ENCODE measurements around the gene MCRS1. TPM values are rescaled to one million over a fixed set of nuclear protein-coding genes. Genes with fewer than 3 reads are reported as not detected.
"Not testable (repeated sequence)": the region's sequence is repeated elsewhere in the genome, so short reads cannot be mapped to it uniquely, and the experiment has no call there.

The MCRS1 gene
- total RNA-seq (2014; rRNA removed; shearing (Covaris generic)), result 124 and 130 TPM in 2 replicates

DNA sequence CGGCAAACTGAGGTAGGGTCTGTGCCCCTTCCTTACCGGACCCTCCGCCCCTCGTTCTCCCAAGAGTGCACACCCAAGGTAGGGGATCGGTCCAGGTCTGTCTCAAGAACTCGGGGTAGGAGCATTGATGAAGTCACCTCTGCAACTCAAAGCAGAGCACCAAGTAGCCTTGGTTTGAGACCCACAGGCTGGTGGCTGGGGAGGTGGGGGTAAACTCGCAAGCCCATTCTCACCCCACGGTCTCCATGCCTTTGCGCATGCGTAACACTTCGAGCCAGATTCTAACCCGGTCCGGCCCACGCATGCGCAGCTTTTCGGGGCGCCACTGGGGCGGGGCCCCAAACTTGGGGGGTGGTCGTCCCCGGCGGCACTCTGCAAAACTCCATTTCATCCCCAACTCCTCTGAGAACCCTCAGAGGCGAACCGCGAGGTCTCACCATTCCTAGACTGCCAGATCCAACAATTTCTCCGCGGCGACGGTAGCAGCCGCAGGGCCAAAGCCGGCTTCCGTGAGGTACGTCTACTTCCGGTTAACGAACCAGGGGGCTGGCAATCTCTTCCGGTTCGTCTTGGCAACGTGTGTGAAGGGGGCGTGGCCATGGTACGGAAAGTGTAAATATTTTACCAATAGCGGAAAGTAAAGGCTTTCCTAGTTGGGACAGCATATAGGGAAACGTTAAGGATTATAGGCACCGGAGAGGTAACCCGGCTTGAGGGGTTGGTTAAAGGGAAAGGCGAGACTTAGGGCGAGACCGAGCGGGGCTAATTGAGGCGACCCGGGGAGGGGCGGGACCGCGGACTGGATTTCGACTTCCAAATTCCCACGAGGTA is at the start of gene MCRS1:
Gene MCRS1 (minus strand): TSS at position 532 of the 831 bp plus-strand sequence. CDS start 1,411 bp downstream, outside the sequence.
- DNase-seq (ENCODE audit: low spot score), result peak; percentile 94

- no peak for DNase-seq (ENCODE audit: low spot score)
Observed at GRCh38 chr12:49616533-49617219, 48.7 kb upstream of the MCRS1 start.

DNA sequence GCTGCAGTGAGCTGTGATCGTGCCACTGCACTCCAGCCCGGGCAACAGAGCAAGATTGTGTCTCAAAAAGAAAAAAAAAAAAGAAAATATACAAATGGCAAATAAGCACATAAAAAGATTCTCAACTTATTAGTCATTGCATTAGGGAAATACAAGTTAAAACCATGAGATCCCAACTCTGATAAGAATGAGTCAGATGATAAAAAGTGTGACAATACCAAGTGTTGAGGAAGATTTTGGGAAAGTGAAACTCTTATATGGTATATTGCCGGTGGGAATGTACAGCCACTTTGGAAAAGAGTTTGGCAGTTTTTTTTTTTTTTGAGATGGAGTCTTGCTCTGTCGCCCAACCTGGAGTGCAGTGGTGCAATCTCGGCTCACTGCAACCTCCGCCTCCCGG is 47.8 kb upstream of the MCRS1 start:
- DNase-seq (ENCODE audit: low spot score), result no peak

- DNase-seq (ENCODE audit: low spot score), result no peak
Observed at GRCh38 chr12:49612210-49612609, 44.3 kb upstream of the MCRS1 start.

- DNase-seq (ENCODE audit: low spot score), result not testable (repeated sequence)
Observed at GRCh38 chr12:49610785-49611184, 42.8 kb upstream of the MCRS1 start.

- no peak for DNase-seq (ENCODE audit: low spot score)
Observed at GRCh38 chr12:49609875-49610154, 41.9 kb upstream of the MCRS1 start.

DNA sequence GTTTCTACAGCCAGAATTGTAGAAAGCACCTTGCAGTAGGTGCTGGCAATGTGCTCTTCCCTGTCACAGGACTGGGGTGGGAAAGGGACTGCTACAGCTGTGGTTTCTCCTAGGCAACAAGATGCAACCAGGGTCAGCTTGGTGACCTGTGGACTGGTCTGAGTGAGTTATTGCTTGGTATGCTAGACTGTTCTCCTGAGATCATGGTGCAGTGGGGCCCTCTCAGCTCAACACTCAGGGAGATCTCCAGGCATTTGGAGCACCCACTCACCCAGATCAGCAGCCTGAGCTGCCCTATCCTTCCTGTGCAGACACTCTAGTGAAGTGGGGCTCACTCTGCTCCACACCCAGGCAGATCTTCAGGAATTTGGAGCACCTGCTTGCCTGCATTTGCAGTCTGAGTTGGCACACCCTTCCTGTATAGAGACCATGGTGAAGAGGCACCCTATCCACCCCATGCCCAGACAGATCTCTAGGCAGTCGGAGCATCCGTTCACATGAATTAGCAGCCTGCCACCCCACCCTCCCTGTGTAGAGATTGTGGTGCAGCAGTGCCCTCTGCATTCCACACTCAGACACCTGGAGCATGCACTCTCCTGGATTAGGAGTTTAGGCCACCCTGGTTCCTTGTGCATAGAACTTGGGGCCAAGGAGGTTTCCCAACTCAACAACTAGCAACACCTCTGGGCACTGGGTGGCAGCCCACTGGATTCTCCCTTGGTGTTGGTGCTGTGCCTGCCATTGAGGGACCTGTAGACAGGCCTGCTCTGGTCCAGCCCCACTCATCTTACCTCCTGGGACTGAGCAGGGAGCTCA is 41.3 kb upstream of the MCRS1 start:
- DNase-seq (ENCODE audit: low spot score), result no peak

DNA sequence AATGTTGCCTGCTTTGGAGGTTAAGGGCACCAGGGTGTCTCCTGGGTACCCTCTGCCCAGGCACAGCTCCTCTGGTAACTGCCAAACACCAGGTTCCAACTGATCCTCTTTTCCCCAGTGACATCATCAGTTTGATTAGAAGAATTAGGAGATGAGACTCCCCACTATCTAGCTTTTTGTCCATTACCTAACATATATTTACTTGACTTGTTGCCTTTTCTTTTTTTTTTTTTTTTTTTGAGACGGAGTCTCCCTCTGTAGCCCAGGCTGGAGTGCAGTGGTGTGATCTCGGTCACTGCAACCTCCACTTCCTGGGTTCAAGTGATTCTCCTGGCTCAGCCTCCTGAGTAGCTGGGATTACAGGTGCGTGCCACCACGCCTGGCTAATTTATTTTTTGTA is 37.6 kb upstream of the MCRS1 start, which contains the start of gene FAM186B:
Gene FAM186B (minus strand): TSS at position 101 of the 400 bp plus-strand sequence. CDS start 162 bp downstream, outside the sequence.
- DNase-seq (ENCODE audit: low spot score), result not testable (repeated sequence)

DNA sequence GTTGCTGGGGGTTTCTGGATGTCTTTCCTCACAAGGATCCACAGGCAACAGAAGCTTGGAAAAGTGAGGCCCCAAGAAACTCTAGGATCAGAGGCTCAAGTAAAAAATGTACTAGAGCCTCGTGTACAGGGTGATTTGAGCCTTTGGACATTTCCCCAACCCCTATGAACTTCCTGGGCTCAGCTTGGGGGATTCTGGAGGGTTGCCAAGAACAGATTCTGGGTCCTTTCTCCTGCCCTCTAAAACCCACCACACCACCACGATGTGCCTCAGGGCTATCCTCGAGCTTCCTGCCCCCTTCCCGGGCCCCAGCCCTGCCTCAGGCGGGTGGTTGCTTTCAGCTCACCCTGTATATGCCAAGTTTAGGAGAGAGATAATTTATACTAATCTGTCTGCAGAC is 36.9 kb upstream of the MCRS1 start:
- DNase-seq (ENCODE audit: low spot score), result no peak

DNA sequence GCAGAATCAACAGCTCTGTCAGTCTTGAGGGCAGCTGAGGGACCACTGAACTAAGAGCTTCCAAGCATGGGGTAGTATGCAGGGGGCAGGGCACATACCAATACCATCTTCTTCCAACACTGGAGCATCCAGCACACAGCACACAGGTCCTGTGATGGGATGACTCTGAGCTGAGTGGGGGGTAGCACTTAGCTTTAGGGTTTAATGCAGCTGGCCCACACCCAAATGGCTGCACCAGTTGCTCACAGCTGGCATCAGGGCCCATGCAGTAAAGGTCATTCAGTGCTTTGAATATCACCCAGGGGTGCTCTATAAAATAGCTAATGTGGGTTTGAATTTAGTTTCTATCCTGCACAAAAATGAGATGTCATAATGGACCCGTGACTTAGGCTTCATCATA is 35.8 kb upstream of the MCRS1 start:
- DNase-seq (ENCODE audit: low spot score), result no peak

GRCh38 chr12:49599961-49600360 is 32.0 kb upstream of the MCRS1 start:
- DNase-seq (ENCODE audit: low spot score), result no peak

DNA sequence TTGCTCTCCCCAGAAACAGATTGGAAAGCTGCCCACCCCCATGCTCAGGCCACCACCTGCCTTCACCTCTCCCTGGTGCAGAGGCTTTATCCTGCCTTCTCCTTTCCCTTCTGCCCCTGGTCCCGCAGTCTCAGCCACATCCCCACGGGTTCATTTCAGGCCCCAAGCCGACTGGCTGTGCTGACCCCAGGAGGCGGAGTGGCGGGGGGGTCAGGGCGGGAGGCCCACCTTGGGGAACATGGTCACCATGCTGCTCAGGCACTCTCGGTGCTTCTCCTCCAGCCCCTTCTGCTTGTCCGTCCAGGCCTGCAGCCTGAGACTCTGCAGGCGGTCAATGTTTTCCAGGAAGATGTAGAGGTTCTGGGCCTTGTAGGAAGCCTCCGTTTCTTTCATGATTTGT is 30.6 kb upstream of the MCRS1 start:
- DNase-seq (ENCODE audit: low spot score), result no peak

GRCh38 chr12:49588721-49589516 is 21.0 kb upstream of the MCRS1 start:
- no peak for DNase-seq (ENCODE audit: low spot score)

DNA sequence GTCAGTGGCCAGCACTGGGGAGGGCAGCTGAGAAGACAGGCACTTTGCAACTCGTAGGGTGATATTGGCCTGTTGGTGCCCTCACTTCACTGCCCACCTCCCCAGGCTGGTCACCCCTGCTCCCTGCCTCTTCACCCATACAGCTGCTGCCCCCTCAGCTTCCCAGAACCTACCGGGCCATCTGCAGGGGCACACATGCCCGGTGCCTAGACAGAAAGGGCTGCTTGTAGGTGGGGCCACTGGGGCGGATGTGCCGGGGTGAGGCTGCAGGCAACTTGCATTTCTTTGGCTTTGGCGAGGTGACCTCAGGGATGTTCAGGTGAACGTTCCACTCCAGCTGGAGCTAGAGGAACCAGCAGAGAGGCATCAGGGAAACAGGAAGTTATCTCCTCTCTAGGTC is 20.3 kb upstream of the MCRS1 start:
- DNase-seq (ENCODE audit: low spot score), result no peak

DNA sequence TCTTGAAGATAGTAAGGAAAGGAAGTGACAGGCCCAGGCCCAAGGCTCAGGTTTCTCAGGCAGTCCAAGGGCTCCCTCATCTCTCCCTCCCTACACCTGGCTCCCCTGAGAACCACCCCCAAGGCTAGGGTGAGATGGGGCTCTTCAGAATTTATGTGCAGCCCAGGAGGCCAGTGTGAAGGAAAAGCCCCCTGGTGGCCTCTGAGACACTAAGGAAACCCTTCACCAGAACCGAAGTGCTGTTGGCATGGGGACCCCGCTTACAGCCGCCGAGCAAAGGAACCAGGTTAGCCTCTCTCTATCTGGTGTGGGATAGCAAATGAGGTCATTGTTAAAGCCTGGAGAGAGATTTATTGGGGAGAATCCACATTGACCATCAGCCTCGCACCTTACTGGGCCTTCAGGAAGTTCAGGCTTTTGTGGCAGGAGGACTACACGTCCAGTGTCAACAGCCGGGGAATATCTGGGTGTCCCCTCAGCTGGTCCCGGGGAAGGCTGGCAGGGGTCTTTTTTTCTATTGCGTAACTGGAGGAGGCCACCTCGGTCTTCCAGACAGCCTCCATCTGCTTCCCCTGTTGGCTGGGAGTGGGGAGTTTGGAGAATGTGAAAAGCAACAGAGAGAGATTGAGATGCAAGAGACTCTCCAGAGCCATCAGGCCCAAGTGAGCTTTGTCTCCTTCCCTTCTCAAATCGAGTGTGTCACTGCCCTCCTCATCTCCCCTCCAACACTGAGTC is 19.4 kb upstream of the MCRS1 start:
- no peak for DNase-seq (ENCODE audit: low spot score)

DNA sequence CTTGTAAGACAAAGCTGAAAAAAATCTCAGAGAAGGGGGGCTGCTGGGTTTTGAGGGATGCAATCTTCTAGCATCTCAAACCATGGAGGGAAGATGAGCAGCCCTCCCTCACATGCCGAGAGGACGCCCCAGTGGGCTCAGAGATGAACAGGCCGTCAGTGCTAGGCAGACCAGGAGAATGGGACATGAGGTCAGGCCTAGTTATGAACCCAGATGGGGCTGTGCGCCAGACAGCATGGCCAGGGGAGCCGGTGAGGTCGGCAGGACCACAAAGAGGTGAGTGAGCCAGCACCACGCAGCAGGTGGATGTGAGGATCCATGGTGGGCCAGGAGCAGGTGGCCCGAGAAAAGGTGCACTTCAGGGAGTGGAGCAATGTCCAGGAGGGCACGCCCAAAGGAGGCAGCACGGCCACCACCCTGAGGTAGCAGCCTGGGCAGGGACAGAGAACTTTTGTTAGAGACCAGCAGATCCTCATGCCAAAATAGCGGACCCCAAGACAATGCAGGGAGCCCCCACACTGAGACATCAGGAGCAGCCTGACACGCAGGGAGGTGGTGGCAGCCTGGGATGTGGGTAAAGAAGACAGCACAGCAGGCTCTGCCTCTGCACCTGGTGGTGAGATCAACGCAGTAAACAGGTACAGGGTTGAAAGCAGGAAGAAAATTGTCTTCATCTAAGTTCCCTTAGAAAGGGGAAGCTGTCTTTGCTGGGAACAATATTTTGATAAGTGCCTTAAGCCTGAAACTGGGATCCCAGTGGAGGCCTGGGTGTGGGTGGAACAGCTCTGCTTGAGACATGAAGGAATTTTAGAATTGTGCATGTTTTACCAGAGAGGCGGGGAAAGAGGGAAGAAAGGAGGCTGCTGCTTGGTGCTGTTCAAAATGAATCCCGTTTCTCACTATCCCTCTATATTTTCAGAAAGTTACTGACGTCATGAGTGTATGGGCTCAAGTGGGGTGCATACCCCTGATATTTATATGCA is 17.8 kb upstream of the MCRS1 start:
- DNase-seq (ENCODE audit: low spot score), result no peak

DNA sequence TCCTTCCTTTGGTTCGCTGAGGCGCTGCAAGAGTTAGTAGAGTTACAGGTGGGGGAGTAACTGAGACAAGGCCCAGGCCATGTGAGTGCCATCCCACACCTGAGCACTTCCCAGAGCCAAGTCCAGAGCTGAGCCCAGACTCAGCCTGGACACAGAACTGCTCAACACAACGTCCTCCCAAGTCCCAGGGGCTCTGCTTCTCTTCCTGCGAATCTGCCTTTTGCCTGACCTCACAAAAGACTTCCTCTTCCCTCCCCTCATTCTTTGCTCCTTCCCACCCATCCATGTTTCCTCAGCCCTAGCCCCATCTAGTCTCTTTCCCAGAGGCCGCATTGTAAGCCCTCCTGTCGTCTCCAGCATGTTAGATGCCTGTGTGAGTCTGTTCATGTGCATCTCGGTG is 16.6 kb upstream of the MCRS1 start:
- DNase-seq (ENCODE audit: low spot score), result no peak

GRCh38 chr12:49583366-49584094 is 15.6 kb upstream of the MCRS1 start:
- no peak for DNase-seq (ENCODE audit: low spot score)

DNA sequence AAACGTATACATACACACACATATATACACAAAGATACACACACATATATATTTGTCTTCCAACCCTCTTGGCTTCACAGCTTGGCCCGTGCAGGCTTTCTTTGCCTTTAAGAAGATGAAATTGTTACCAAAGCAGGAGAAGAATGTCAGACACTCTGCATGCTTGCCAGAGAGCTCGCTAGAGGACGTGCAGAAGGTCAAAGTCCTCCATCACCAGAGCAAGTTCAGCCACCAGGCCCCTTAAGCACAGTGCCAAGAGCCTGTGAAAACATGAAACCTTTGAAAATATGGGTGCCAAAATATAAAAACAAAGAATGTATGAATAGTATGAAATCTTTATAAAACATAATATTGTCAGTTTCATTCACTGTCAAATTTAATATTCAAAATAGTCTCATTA is 14.9 kb upstream of the MCRS1 start:
- no peak for DNase-seq (ENCODE audit: low spot score)
